GM10847 (cell line): Measurements from ENCODE around the gene WDR88.

Source experiments
- POLR2A ChIP-seq: IDR thresholded peaks from 2 replicates; pipeline ENCODE4 v1.6.1; 2011; ENCODE audit not compliant: insufficient read length; ENCODE audit errors: extremely low read depth

The WDR88 gene

DNA sequence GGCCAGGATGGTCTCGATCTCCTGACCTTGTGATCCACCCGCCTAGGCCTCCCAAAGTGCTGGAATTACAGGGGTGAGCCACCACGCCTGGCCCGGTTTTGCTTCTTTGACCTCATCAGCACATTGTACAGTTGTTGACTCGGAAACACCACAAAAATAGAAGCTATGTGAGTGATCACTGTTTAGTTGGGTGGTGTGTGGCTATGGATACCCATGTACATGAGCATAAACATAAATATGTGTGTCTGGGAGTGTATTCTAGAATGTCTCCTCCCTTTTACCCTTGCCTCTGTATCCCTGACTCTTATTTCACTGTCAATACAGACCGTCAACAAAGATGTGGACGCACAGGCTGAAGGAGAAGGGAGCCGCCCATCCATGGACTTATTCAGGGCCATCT is 14.4 kb upstream of the WDR88 start:
- TF ChIP-seq POLR2A: no peak

GRCh38 chr19:33118643-33119042 is 13.3 kb upstream of the WDR88 start:
- TF ChIP-seq POLR2A: no peak

- TF ChIP-seq POLR2A: no peak
Observed at GRCh38 chr19:33124207-33125098, 7.5 kb upstream of the WDR88 start.

GRCh38 chr19:33125929-33126388 is 6.0 kb upstream of the WDR88 start:
- no peak for TF ChIP-seq POLR2A

DNA sequence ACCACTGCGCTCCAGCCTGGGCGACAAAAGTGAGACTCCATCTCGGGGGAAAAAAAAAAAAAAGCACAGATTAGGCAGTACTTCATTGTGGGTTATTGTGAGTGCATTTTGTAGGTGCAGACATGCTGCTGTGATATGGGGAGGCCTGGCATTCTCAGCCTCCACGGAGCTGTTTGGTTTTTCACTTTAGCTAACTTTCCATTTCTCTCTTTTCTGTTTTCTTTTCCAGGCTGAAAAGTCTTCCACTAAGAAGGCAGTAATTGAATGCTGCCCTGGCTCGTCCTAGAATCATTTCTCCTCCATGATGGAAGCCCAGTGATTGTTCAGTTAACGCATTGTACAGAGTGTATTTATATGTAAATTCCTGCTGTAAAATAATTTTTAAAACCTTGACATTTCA is 2.0 kb upstream of the WDR88 start:
- TF ChIP-seq POLR2A: no peak

DNA sequence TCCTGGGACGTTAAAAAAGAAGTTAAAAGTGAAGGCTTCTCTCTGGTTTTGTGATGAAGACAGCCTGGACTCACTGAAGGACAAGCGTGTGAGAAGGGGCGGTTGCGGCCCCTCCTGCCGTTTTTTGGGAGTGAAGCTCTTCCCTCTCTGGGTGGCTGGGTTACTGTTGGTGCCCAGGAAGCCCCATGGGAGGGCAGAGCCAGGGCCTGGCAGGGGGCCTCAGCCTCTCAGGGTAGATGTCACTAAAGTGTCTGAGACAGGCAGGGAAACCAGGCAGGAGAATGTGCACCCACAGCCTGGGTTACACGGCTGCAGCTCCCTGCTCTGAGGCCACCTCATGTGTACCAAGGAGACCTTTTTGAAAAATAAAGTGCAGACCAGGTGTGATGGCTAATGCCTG is 1.5 kb upstream of the WDR88 start:
- no peak for TF ChIP-seq POLR2A

DNA sequence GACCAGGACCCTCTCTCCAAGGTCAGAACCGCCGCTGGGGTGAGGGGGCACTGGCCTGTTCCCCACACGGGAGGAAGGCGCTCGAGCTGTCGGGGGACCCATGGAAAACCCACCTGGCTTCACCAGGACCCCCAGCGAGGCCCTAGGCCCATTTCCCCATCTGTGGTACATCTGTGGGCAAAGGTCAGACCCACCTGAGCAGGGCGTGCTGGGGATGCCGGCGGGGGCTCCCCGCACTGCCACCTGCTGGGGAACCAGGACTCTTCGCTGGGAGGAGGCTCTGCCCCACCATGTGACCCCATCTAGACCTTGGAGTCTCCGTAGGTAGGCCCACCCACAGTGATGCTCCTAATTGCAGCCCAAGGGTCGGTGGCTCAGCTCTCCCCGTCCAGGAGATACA is 511 bp downstream of the WDR88 start:
- no peak for TF ChIP-seq POLR2A

DNA sequence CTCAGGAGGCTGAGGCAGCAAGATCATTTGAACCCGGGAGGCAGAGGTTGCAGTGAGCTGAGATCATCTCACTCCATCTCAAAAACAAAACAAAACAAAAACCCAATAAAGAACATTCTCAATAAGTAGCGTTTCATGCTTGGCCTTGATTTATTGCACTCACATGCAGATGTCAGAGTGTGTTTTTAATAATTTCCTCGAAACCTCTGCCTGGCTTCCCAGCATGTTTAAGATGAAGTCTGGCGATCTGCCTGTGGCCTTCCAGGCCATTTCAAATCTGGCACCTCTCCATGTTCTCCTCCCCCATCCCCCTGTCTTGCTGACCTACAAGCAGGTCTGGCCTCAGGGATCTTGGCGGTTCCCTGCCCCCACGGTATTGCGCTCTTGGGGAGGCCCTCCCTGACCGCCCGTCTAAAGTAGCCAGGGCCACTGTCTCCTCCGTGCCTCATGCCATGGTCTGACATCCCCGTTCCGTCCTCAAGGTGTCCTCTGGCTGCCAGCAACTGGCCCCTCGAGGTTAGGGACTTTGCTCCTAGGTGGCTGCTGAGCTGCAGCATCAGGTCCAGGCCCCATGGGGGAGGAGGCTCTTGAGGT is 1.6 kb downstream of the WDR88 start:
- TF ChIP-seq POLR2A: no peak

DNA sequence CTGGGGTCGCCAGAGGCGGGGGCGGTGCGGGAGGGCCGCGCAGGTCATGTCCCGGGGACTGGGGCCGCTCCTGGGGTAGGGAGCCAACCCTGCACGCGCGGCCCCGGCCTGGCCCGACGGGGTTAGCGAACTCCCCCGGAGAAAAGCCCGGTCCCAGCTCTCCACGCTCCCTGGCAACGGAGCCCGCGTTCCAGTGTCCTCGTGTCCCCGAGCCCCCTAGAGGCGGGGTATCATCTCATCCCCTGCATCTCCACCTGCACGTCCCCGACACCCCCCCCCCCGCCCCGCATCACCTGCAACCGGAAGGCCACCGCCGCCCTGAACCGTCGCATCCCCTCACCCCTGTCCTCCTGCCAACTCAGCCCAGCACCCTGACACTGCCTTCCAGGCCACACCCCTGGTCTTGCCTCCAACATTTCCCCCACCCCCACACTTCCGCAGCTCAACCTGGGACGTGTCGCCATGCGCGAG is 2.7 kb downstream of the WDR88 start:
- no peak for TF ChIP-seq POLR2A

GRCh38 chr19:33139165-33139564 is 7.3 kb downstream of the WDR88 start:
- TF ChIP-seq POLR2A: no peak

DNA sequence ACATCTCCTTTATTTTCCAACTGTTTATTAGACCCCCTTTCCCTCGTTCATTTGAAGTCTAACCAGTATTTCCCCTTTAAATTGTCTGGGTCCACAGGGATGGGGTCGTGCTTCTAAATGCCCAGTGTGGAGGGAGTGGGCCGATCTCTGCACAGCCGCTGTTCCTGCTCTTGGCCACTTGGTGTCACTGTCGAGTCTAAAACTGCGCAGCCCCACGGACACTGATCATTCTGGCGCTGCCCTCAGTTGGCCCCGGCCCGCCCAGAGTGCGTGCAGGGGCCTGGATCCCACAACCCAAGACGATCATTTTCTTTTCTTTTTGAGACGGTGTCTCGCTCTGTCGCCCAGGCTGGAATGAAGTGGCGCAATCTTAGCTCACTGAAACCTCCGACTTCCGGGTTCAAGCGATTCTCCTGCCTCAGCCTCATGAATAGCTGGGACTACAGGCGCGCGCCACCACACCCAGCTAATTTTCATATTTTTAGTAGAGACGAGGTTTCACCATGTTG is 12.0 kb downstream of the WDR88 start:
- TF ChIP-seq POLR2A: no peak

DNA sequence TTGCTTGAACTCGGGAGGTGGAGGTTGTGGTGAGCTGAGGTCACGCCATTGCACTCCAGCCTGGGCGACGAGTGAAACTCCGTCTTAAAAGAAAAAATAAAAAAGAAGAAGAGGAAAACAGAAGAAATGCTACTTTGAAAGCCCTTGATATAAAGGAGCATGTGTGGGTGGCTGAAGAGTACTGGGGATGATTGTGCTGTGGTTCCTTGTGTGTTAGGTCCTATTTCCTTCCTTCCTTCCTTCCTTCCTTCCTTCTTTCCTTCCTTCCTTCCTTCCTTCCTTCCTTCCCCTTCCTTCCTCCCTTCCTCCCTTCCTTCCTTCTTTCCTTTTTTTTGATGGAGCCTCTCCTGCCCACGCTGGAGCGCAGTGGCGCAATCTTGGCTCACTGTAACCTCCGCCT is 14.3 kb downstream of the WDR88 start:
- TF ChIP-seq POLR2A: no peak

DNA sequence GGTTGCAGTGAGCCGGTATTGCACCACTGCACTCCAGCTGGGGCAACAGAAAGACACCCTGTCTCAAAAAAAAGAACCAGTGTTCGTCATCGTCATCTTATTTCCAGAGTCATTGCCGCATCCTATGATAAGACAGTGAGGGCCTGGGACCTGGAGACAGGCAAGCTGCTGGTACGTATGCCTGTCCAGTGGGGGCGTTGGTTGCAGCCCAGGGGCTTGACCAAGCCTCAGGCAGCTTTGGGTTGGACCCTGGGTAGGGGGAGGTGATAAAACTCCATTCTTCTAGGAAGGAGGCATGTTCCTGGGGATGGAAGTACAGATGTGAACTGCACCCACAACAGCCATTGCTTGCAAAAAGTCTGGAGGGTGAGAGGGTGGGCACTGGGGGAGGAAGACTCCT is 15.6 kb downstream of the WDR88 start:
- TF ChIP-seq POLR2A: no peak

DNA sequence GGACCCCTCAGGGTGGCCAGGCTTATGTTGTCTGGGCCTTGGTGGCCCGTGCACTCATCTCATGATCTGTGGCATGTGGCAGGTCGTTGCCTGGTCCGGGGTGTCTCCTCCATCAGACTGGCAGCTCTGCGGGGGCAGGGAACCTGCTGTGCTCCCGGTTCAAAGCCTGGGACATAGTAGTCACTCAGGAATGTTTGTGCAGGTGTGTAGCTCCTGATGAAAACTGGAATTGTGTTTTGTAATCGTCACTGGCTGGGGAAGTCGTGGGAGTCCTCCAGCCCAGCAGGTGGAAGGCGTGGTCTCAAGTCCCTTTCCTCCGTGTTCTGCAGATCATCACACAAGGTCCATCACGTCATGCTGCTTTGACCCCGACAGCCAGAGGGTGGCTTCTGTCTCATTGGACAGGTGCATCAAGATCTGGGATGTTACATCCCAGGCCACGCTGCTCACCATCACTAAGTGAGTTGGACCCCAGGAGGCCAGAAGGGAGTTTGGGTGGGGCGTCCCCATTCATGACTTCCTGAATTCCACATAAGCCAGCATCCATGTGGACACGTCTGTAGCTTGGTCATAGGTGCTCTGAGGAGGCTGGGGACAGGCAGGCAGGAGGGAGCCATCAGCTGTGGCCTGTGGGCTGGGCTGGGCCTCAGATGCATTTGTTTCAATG is 19.1 kb downstream of the WDR88 start:
- no peak for TF ChIP-seq POLR2A

DNA sequence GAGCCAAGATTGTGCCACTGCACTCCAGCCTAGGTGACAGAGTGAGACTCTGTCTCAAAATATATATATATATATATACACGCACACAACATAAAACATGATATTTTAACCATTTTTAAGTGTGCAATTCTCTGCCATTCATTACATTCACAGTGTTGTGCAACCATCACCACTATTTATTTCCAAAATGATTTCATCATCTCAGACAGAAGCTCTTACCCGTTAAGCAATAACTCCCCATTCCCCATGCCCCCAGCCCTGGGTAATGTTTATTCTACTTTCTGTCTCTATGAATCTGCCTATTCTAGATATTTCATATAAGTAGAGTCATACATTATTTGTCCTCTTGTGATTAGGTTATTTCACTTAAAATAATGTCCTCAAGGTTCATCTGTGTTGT is 20.3 kb downstream of the WDR88 start:
- TF ChIP-seq POLR2A: no peak

DNA sequence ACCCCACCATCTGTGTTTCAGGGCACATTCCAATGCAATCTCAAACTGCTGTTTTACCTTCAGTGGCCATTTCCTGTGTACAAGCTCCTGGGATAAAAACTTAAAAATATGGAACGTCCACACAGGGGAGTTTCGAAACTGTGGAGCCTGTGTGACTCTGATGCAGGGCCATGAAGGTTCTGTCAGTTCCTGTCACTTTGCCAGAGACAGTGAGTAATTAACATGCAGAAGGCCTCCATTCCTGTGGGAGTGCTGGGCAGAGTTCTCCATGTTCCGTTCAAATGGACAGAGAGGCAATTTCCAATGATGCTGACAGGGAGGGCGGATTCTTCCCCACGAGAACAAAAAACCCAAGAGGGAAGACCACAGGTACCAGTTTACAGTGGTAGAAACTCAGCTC is 24.4 kb downstream of the WDR88 start:
- TF ChIP-seq POLR2A: no peak

DNA sequence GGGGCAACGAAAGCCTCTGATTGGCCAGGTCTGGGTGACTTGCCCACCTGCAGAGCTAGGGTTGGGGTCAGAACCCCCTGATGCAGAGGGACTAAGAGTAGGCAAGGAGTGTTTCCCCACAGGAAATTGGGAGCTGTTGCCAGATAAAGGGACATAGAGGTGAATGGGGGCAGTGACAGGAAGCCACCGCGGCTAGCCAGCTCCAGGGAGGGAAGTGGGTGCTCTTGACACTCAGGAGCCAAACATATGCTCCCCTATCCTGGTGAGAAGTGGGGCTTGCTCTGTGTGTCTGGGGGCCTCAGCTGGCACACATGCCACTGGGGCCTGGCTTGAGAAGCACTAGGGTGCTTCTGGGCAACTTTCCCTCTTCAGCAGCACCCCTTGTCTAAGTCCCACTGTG is 26.0 kb downstream of the WDR88 start:
- no peak for TF ChIP-seq POLR2A
